GM19193 (cell line): ENCODE measurements around the gene TXK.

Experiments used
- POLR2A ChIP-seq: IDR thresholded peaks from 4 replicates; pipeline ENCODE4 v1.6.1; 2011; ENCODE audit not compliant: insufficient read depth, insufficient read length; ENCODE audit errors: extremely low read depth

The TXK gene

GRCh38 chr4:48121180-48121579 is 12.9 kb downstream of the TXK start:
- TF ChIP-seq POLR2A, result no peak

DNA sequence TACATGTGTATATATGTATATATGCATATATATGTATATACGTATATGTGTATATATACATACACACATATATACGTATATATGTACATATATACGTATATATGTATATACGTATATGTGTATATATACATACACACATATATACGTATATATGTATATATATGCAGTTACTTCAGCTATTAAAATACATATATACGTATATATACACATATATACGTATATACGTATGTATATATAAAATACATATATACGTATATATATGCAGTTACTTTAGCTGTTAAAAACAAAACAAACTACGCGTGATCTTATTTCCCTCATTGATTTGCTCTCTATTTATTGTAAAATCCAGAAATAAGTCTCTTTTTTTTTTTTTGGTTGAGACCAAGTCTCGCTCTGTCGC is 13.9 kb downstream of the TXK start:
- no peak for TF ChIP-seq POLR2A

DNA sequence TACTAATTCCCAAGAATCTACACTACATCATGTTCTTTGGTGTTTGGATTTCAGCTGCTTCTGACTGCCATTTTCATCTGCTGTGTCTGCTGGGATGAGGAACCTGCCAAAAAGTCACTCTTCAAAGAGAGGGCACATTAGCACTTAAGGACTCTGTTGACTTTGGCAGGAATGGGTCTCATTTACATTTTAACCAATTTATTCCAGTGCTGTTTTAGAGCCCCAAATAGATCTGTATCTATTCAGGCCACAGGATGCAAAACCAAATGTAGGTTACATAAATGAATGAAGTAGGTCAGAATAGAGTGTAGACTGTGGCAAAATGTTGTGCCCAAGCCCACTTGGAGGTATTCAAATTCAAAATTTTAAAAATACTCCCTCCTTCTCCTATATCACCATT is 14.4 kb downstream of the TXK start:
- TF ChIP-seq POLR2A, result no peak

DNA sequence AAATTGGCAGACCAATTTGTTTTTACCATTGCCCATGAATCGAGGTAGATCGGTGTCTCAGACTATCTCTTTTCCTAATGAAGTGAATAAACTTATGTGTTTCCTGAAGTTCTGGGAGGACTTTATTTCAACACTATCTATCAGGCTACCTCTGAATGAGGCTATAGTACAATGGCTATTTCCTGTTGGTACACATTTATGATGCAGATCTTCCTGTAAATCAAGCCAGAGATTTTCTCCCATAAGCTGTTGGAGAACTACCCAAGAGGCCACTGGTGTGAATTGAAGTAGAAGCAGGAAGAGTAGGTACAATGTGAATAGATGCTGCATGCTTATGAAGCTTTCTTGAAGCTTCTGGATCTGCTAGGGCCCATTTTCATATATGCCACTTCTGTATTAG is 16.0 kb downstream of the TXK start:
- TF ChIP-seq POLR2A, result no peak

- no peak for TF ChIP-seq POLR2A
Measured at GRCh38 chr4:48116582-48116981, 17.5 kb downstream of the TXK start.

- TF ChIP-seq POLR2A, result no peak
Measured at GRCh38 chr4:48114412-48114811, 19.6 kb downstream of the TXK start.

DNA sequence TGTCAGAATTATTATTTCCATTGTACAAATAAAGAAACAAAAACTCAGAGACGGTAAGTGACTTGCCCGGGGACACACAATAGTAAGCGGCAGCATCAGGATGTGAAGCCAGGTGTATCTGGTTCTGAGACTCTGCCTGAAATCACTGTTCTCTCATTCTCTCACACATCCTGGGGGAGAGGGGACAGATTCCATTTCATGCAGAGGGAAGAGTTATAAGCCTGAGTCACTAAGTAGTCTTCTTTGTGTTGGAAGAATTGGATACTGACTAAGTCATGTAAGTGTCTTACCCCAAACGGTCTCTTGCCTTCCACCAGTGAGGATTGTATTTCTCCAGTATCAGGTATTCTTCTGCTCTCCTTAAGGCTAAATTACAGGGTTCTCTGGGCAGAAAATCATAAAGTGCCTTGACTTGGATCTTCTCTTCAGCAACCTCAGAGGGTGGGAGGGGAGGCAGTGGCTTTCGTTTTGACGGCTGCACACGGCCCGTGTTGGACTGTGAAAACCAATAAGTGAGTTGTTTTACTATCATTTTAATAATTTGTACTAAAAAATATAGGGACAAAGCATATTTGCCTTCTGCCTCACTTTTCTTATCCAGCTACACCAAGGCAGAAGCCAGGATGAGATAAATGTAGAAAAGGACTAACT is 21.9 kb downstream of the TXK start:
- TF ChIP-seq POLR2A, result no peak

DNA sequence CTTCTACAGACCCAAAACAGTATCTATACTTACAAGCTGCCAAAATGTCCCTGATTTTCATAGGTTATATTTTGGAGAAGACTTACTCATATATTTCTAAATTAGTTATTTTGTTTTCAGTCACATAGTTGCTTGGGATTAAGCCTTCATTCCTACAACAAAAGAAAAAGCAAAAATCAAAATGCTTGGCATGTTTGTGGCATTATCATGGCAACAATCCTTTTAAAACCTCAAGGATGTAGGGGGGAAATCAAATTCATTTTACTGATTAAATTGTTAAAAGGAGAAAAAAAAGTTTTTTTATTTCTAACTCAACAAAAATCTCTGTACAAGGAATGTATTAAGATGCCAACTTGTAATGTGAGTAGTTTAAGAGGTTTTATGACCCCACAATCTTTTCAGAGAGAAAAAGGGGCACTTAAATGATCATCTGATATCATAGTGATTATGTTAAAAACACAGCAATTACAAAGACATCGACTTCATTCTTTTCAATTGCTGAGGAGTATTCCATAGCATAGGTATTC is 23.5 kb downstream of the TXK start:
- no peak for TF ChIP-seq POLR2A

GRCh38 chr4:48109413-48110263 is 24.4 kb downstream of the TXK start:
- no peak for TF ChIP-seq POLR2A

- TF ChIP-seq POLR2A, result no peak
Measured at GRCh38 chr4:48108309-48109073, 25.6 kb downstream of the TXK start.

- no peak for TF ChIP-seq POLR2A
Measured at GRCh38 chr4:48105230-48105629, 28.8 kb downstream of the TXK start.

DNA sequence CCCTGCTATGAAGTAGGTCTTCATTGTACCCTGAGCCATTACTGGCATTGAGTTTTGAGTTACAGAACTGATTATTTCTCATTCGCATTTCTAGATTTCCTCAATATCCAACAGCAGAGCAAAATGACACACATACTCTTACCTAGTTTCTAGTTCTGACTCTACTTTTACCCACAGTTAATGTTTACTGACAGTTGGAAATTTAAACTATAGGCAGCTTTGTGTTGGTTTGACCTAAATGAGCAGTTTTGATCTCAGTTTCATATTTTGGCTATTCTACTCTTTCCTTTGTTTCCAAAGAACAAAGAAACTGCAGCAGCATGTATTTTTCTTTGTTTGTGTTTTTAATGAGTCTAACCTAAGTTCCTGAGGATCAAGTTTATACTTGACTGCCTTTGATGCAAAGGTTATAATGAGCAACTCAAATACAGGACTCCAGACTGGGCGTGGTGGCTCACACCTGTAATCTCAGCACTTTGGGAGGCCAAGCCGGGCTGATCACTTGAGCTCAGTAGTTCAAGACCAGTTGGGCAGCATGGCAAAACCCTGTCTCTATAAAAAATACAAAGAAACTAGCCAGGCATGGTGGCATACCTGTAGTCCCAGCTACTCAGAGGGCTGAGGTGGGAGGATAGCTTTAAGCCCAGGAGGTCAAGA is 30.4 kb downstream of the TXK start:
- no peak for TF ChIP-seq POLR2A

GRCh38 chr4:48102303-48102702 is 31.7 kb downstream of the TXK start:
- TF ChIP-seq POLR2A, result no peak

GRCh38 chr4:48100256-48100655 is 33.8 kb downstream of the TXK start:
- no peak for TF ChIP-seq POLR2A

- TF ChIP-seq POLR2A, result no peak
Measured at GRCh38 chr4:48095441-48095840, 38.6 kb downstream of the TXK start.

- no peak for TF ChIP-seq POLR2A
Measured at GRCh38 chr4:48093991-48094416, 40.0 kb downstream of the TXK start.

DNA sequence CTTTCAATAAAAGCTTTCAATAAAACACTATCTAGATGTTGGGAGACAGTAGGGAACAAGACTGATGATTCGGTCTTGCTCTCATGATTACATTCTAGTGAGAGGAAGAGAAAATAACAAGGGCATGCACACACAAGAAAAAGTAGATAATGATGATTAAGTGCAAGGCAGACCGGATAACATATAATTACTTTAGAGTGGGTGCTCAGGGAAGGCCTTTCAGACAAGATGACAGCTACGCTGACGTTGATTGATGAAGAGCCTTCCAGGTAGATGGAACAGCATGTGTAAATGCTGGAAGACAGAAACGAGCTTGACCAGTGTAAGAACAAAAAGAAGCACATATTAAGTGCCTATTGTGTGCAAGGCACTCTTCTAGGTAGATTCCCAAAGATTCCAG is 43.4 kb downstream of the TXK start:
- no peak for TF ChIP-seq POLR2A
